Measurements from ENCODE around the gene LMO7. TPM values are rescaled to one million over a fixed set of nuclear protein-coding genes. Genes with fewer than 3 reads are reported as not detected.
"Not testable (repeated sequence)": the region's sequence is repeated elsewhere in the genome, so short reads cannot be mapped to it uniquely, and the experiment has no call there.

The LMO7 gene
- total RNA-seq, 4 donors from 2014 or later = 60.5 to 108 (median 75.6) TPM

DNA sequence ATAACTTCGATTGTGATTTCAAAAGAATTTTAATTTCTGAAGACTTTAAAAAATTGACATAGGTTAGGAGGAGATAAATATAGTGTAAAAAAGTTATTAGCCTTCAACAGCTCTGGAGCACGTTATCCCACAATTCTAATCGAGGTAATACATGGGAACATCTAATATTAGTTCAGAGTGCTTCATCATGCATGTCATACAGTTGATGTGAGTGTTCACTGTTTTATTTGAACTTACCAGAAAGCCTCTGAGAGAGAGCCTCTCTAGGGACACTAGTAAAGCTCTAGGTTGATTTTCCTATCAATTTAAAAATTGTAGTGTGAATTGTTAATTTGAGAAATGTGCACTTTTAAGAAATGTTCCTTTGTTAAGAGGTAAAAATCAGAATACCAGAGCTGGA lies 140.4 kb downstream of the LMO7 start:
- WGBS, 2 donors = 87 to 92% methylated on average over 3 of the region's 3 CpGs
- intact Hi-C loops (cut with DNase I; ENCODE audit: low total_unique reads) = no loop called here
- no peak overlapping the region for H3K4me3 ChIP-seq (ENCODE audit: low read depth, poor library complexity, severe bottlenecking)
- DNase-seq (ENCODE audit: low spot score in 2 of 2) = no peak
- TF ChIP-seq, protein P1, sequence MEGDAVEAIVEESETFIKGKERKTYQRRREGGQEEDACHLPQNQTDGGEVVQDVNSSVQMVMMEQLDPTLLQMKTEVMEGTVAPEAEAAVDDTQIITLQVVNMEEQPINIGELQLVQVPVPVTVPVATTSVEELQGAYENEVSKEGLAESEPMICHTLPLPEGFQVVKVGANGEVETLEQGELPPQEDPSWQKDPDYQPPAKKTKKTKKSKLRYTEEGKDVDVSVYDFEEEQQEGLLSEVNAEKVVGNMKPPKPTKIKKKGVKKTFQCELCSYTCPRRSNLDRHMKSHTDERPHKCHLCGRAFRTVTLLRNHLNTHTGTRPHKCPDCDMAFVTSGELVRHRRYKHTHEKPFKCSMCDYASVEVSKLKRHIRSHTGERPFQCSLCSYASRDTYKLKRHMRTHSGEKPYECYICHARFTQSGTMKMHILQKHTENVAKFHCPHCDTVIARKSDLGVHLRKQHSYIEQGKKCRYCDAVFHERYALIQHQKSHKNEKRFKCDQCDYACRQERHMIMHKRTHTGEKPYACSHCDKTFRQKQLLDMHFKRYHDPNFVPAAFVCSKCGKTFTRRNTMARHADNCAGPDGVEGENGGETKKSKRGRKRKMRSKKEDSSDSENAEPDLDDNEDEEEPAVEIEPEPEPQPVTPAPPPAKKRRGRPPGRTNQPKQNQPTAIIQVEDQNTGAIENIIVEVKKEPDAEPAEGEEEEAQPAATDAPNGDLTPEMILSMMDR (IDR thresholded peaks at IDR 0.05) = no peak
- TF ChIP-seq POLR2A (IDR thresholded peaks at IDR 0.05) = no peak

DNA sequence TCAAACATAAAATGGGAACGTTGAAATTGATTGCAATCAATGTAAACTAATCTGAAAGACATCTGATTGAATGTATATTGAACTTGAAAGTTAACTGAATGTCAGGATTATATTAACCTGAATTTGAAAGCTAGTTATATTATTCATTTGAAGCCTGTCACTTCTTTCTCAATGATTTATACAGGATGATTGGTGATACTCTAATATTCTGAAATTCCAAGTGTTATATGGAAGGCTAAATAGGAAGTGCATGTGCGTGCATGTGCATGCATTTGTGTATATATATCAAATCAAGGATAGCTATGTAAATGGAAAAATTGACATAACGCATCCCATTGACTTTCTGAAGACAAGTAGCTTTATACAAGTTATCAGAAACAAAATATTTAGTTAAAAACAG lies 143.3 kb downstream of the LMO7 start:
- no peak for DNase-seq (ENCODE audit: low spot score in 2 of 2)
- no peak overlapping the region for H3K4me3 ChIP-seq (ENCODE audit: low read depth, poor library complexity, severe bottlenecking)
- whole genome bisulfite sequencing, 2 donors = 92% methylated on average over 3 of the region's 3 CpGs
- intact Hi-C loops (cut with DNase I; ENCODE audit: low total_unique reads) = no loop called here
- no peak for TF ChIP-seq POLR2A (IDR thresholded peaks at IDR 0.05)
- TF ChIP-seq, protein P1 (IDR thresholded peaks at IDR 0.05) = no peak

DNA sequence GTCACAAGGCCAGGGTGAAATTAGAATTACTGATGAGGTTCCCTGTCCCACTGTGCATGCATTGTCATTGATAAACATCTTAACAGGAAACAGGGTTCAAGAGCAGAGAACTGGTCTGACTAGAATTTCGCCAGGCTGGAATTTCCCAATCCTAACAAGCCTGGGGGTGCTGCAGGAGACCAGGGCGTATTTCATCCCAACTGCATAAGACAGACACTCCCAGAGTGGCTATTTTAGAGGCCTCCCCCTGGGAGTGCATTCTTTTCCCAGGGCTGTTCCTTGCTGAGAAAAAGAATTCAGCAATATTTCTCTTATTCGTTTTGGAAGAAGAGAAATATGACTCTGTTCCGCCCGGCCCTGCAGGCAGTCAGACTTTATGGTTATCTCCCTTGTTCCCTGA lies 144.0 kb downstream of the LMO7 start:
- H3K4me3 ChIP-seq (ENCODE audit: low read depth, poor library complexity, severe bottlenecking); intact Hi-C loops (cut with DNase I; ENCODE audit: low total_unique reads); DNase-seq (ENCODE audit: low spot score in 2 of 2): not testable (repeated sequence)
- 76 to 89% methylated on average over 5 of the region's 5 CpGs for WGBS, 2 donors

DNA sequence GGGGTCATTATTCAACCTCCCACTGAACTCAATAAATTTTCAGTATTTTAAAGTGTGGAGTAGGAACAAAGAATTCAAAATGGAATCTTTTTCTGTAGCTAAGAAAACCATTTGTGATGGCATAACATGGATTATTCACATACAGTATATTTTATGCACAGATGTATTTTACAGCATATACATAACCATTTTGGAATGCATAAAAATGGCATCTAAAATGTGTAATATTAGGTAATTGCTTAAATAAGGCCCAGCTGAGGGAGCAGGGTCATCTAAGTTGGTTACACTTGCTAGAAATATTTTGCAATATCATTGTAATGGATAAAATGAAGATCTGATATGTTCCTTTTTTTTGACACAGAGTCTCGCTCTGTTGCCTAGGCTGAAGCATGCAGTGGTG lies 146.9 kb downstream of the LMO7 start:
- intact Hi-C loops (cut with DNase I; ENCODE audit: low total_unique reads) = no loop called here
- H3K4me3 ChIP-seq (ENCODE audit: low read depth, poor library complexity, severe bottlenecking) = no peak overlapping the region
- no peak for DNase-seq (ENCODE audit: low spot score in 2 of 2)
- WGBS, 2 donors = 0 to 52% methylated on average over 1 of the region's 1 CpG
- TF ChIP-seq POLR2A (IDR thresholded peaks at IDR 0.05) = no peak
- TF ChIP-seq, protein P1 (IDR thresholded peaks at IDR 0.05) = no peak

DNA sequence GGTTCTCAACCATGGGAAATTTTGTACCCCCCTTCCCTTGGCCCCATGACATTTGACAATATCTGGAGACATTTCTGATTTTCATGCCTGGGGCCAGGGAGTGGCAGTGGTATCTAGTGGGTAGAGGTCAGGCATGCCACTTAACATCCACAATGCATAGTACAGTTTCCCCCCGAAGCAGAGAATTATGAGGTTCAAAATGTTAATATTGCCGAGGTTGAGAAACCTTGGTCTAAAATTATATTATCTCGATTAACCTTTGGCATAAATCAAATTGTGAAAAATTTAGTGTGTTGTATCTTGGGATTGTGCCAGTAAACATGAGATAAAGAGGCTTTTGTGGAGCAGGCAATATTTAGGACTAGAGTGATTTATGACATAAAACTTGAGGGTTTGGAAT lies 147.9 kb downstream of the LMO7 start:
- TF ChIP-seq, protein P1 (IDR thresholded peaks at IDR 0.05) = no peak
- no peak for TF ChIP-seq POLR2A (IDR thresholded peaks at IDR 0.05)
- WGBS, 2 donors = 57 to 64% methylated on average over 3 of the region's 3 CpGs
- DNase-seq (ENCODE audit: low spot score in 2 of 2) = no peak
- H3K4me3 ChIP-seq (ENCODE audit: low read depth, poor library complexity, severe bottlenecking) = no peak overlapping the region
- intact Hi-C loops (cut with DNase I; ENCODE audit: low total_unique reads) = no loop called here

DNA sequence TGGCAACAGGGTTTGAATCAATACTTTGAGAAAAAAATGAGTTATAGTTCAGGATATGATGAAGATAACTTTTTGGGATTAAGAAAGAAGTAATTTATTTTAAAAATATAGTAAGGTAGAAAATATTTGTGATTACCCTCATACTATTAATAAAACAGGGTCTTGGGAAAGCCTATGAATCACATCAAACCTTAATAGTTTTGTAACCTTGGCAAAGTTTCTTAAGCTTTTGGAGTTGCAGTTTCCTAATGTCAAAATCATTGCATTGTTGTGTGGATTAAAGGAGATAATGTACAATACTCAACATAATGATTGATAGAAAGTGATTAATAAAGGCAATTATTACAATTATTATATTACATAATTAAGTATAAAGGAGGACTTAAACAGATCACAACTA lies 149.0 kb downstream of the LMO7 start:
- intact Hi-C loops (cut with DNase I; ENCODE audit: low total_unique reads) = no loop called here
- H3K4me3 ChIP-seq (ENCODE audit: low read depth, poor library complexity, severe bottlenecking) = no peak overlapping the region
- TF ChIP-seq POLR2A (IDR thresholded peaks at IDR 0.05) = no peak
- TF ChIP-seq, protein P1 (IDR thresholded peaks at IDR 0.05) = no peak
- DNase-seq (ENCODE audit: low spot score in 2 of 2) = no peak
